Keratinocyte (primary cell): ENCODE data around the gene RAD9A. TPM values are rescaled to one million over a fixed set of nuclear protein-coding genes. Genes with fewer than 3 reads are reported as not detected.
A peak's percentile ranks its signal among the peaks of the same experiment; 100 is the strongest.

Experiments
- DNase-seq: peaks from one replicate; pipeline ENCODE4 v3.0.0-alpha.2; 2011; ENCODE audit warnings: low read depth, missing footprints, low spot score
- FAIRE-seq: peaks from 2 replicates; lab custom pipeline; 2011; peaks lifted over from hg19 to GRCh38; lab: Jason Lieb, UNC
- H2AFZ ChIP-seq: 2 replicates; pipeline ENCODE4 v1.6.0; 2012; ENCODE audit warnings: low read length, control low read depth, inconsistent platforms; ENCODE audit not compliant: control insufficient read depth
- H3K27ac ChIP-seq: 2 replicates; pipeline ENCODE4 v1.5.1; 2011; ENCODE audit warnings: low read length; ENCODE audit not compliant: control insufficient read depth, insufficient read depth
- H3K27me3 ChIP-seq: 3 replicates; pipeline ENCODE4 v1.6.0; 2011; ENCODE audit warnings: low read length; ENCODE audit not compliant: control insufficient read depth, insufficient read depth; ENCODE audit errors: extremely low read depth
- H3K36me3 ChIP-seq, 2 experiments: 2 replicates in 1 of 2; 3 replicates in 1 of 2; pipeline ENCODE4 v1.5.1; 2011; ENCODE audit warnings: low read length in 2 of 2, mild to moderate bottlenecking in 1 of 2; ENCODE audit not compliant: control insufficient read depth in 2 of 2, insufficient read depth in 2 of 2; ENCODE audit errors: extremely low read depth in 1 of 2
- H3K4me1 ChIP-seq: 3 replicates; pipeline ENCODE4 v1.5.1; 2011; ENCODE audit warnings: low read length; ENCODE audit not compliant: control insufficient read depth, insufficient read depth; ENCODE audit errors: extremely low read depth
- H3K4me2 ChIP-seq: 3 replicates; pipeline ENCODE4 v1.6.0; 2011; ENCODE audit warnings: low read depth, low read length; ENCODE audit not compliant: control insufficient read depth, insufficient read depth; ENCODE audit errors: extremely low read depth
- H3K4me3 ChIP-seq, 3 experiments: fragments of 200-600 bp in 1 of 3; sonication (generic) in 1 of 3; 2 replicates in 2 of 3; 3 replicates in 1 of 3; pipeline ENCODE4 v1.5.1; 2011 to 2016; ENCODE audit warnings: low read length in 3 of 3, mild to moderate bottlenecking in 3 of 3, control low read depth in 2 of 3, inconsistent platforms in 1 of 3, low read depth in 1 of 3, mixed read lengths in 1 of 3, mixed run types in 1 of 3, moderate library complexity in 1 of 3; ENCODE audit not compliant: control insufficient read depth in 2 of 3, insufficient read depth in 2 of 3; ENCODE audit errors: extremely low read depth in 1 of 3
- H3K79me2 ChIP-seq: 2 replicates; pipeline ENCODE4 v1.6.0; 2012; ENCODE audit warnings: low read length; ENCODE audit not compliant: control insufficient read depth, insufficient read depth
- H3K9ac ChIP-seq: 3 replicates; pipeline ENCODE4 v1.6.0; 2011; ENCODE audit warnings: low read length; ENCODE audit not compliant: control insufficient read depth, insufficient read depth; ENCODE audit errors: extremely low read depth
- H3K9me1 ChIP-seq: 3 replicates; pipeline ENCODE4 v1.6.0; 2011; ENCODE audit warnings: low read length; ENCODE audit not compliant: control insufficient read depth, insufficient read depth; ENCODE audit errors: extremely low read depth
- H3K9me3 ChIP-seq: 2 replicates; pipeline ENCODE4 v1.5.1; 2012; ENCODE audit warnings: low read depth, low read length; ENCODE audit not compliant: control insufficient read depth
- H4K20me1 ChIP-seq: 3 replicates; pipeline ENCODE4 v1.6.0; 2011; ENCODE audit warnings: low read length; ENCODE audit not compliant: control insufficient read depth, insufficient read depth; ENCODE audit errors: extremely low read depth
- EZH2 ChIP-seq: IDR thresholded peaks from one replicate; pipeline ENCODE4 v1.6.1; 2012; ENCODE audit warnings: inconsistent platforms, mild to moderate bottlenecking, low read length, moderate library complexity
- dilution Hi-C: fragments of 300-500 bp; cut with MboI; formaldehyde crosslinking; loops from one replicate; pipeline ENCODE4 v1.7.0; 2020; ENCODE audit warnings: low sequenced_read_pairs; ENCODE audit not compliant: extremely low pct_ligation_motif_present
- polyA plus RNA-seq, 5 experiments: library from polyadenylated mRNA; depleted of rRNA in 3 of 5; stranded (reverse) in 3 of 5; stranded (forward) in 1 of 5; unstranded in 1 of 5; fragments of >200 nt; gene quantifications; 1 replicate in 1 of 5; 2 replicates in 3 of 5; 3 replicates in 1 of 5; pipeline versions ENCODE4 v1.2.1 to v1.2.3, GENCODE V29; 2011 to 2012; ENCODE audit warnings: missing spikeins in 2 of 5, low read depth in 1 of 5, low replicate concordance in 1 of 5
- TF ChIP-seq, protein P1 (sequence below), 3 experiments: IDR thresholded peaks in 1 of 3; conservative IDR thresholded peaks in 1 of 3; optimal IDR thresholded peaks in 1 of 3; 2 replicates in 2 of 3; 3 replicates in 1 of 3; pipeline versions ENCODE3 to v1.5.1; 2011; ENCODE audit warnings: low read length in 3 of 3, mild to moderate bottlenecking in 3 of 3, moderate library complexity in 2 of 3, control low read depth in 1 of 3, inconsistent platforms in 1 of 3; ENCODE audit not compliant: insufficient read depth in 2 of 3; ENCODE audit errors: extremely low read depth in 1 of 3

The RAD9A gene
- polyA plus RNA-seq, 1 donor (not counting 4 experiments of a cell fraction or from before 2014, with no cell fraction given) = 5.7 TPM

DNA sequence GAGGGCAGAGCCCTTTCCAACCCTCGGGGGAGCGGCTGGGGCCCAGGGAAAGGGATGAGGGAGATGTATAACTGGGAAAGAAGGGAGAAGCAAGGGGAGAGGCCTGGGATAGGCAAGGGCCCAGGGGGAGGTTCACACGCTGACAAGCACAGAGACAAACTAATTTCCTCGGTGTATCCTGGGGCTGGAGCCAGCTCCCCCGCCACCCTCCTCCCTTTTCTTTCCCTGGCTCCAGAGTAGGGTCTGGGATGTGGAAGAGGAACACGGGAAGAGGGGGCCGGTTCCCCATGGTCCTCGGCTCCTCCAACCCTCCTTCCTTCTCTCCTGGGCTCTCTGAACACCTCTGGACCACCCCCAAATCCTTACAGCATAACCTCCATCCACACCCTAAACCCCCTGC lies 25.2 kb upstream of the RAD9A start:
- no peak overlapping the region for H2AFZ ChIP-seq
- no peaks in the 10 kb centered on the region for H3K9me1 ChIP-seq
- H3K4me3 ChIP-seq = no peak overlapping the region
- H3K9me3 ChIP-seq = no peaks in the 10 kb centered on the region
- DNase-seq (no peak), FAIRE-seq (no peak)
- H3K27ac ChIP-seq = no peak overlapping the region
- H3K4me2 ChIP-seq = no peak overlapping the region
- H3K9ac ChIP-seq = no peak overlapping the region
- dilution Hi-C loops = no loop called here
- peaks cover 5% of the 10 kb centered on the region for H4K20me1 ChIP-seq
- TF ChIP-seq, protein P1, sequence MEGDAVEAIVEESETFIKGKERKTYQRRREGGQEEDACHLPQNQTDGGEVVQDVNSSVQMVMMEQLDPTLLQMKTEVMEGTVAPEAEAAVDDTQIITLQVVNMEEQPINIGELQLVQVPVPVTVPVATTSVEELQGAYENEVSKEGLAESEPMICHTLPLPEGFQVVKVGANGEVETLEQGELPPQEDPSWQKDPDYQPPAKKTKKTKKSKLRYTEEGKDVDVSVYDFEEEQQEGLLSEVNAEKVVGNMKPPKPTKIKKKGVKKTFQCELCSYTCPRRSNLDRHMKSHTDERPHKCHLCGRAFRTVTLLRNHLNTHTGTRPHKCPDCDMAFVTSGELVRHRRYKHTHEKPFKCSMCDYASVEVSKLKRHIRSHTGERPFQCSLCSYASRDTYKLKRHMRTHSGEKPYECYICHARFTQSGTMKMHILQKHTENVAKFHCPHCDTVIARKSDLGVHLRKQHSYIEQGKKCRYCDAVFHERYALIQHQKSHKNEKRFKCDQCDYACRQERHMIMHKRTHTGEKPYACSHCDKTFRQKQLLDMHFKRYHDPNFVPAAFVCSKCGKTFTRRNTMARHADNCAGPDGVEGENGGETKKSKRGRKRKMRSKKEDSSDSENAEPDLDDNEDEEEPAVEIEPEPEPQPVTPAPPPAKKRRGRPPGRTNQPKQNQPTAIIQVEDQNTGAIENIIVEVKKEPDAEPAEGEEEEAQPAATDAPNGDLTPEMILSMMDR (optimal IDR thresholded peaks at IDR 0.05 in 1 of 3, IDR thresholded peaks at IDR 0.05 in 1 of 3, conservative IDR thresholded peaks at IDR 0.05 in 1 of 3; ENCODE audit: extremely low read depth in 1 of 3, insufficient read depth in 2 of 3, low read length in 3 of 3) = no peak
- TF ChIP-seq EZH2 = no peak
- H3K27me3 ChIP-seq = no peaks in the 10 kb centered on the region
- H3K36me3 ChIP-seq = peaks cover 4 to 6% of the 10 kb centered on the region in 2 experiments
- H3K79me2 ChIP-seq = no peaks in the 10 kb centered on the region
- peaks cover 17% of the 10 kb centered on the region for H3K4me1 ChIP-seq

DNA sequence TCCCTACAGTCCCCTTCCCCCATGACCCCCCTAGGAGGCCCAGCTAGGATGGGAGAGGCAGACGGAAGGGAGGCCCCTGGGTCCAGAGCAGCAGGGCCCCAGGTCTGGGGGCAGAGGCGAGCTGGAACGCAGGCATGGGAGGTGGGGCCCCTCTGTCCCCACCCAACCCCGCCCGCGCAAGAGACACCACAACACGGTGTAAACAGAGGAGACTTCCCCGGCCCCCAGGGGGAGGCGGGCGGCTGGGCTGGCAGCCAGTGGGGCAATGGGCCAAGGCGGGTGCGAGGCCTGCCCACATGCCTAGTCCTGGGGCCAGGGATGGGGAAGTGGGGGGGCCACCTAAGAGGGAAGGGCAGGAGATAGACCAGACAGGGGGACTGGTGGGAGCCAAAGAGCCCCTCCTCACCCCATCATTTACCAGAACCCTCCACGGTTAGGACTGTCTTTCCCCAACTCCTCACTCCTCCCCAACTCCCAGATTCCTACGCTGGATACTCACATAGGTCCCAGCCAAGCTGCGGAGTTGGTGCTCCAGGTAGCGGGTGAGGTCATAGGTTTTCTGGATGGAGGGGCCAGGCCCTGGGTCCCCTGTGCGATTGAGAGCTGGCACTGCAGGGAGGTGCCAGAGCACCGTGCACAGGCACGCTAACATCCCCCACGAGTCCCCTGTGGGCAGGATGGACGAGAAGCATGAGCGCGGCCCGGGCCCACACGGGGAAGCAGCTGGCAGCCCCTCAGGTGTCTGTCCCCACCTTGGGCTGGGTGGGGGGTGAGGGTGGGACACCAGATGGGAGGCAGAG lies 24.6 kb upstream of the RAD9A start:
- TF ChIP-seq, protein P1 (optimal IDR thresholded peaks at IDR 0.05 in 1 of 3, IDR thresholded peaks at IDR 0.05 in 1 of 3, conservative IDR thresholded peaks at IDR 0.05 in 1 of 3; ENCODE audit: extremely low read depth in 1 of 3, insufficient read depth in 2 of 3, low read length in 3 of 3) = no peak
- peak; percentile 34 for FAIRE-seq
- Histone ChIP-seq H3K9ac (no peak overlapping the region), H3K27me3 (no peaks in the 10 kb centered on the region), H3K27ac (no peak overlapping the region), H3K4me2 (no peak overlapping the region), H3K9me1 (no peaks in the 10 kb centered on the region), H3K4me3 (no peak overlapping the region), H3K36me3 (peaks cover 4 to 6% of the 10 kb centered on the region in 2 experiments), H2AFZ (no peak overlapping the region), H3K9me3 (no peaks in the 10 kb centered on the region), H3K4me1 (peaks cover 17% of the 10 kb centered on the region), H3K79me2 (no peaks in the 10 kb centered on the region), H4K20me1 (peaks cover 5% of the 10 kb centered on the region)
- dilution Hi-C loops = no loop called here
- no peak for DNase-seq
